Hepatocyte (in vitro differentiated cells): ENCODE measurements around the gene GRIK2. TPM values are rescaled to one million over a fixed set of nuclear protein-coding genes. Genes with fewer than 3 reads are reported as not detected.

Experiments
- DNase-seq: peaks from one replicate; pipeline ENCODE4 v3.0.0-alpha.2; 2016; ENCODE audit warnings: low spot score
- H2AFZ ChIP-seq: fragments of 200-600 bp; sonication (generic); 2 replicates; pipeline ENCODE4 v1.6.0; 2016; ENCODE audit warnings: antibody characterized with exemption, mild to moderate bottlenecking
- H3K27ac ChIP-seq: fragments of 200-600 bp; sonication (generic); 2 replicates; pipeline ENCODE4 v1.5.1; 2016; ENCODE audit warnings: mild to moderate bottlenecking
- H3K27me3 ChIP-seq: fragments of 200-600 bp; sonication (generic); 2 replicates; pipeline ENCODE4 v1.6.1; 2016
- H3K36me3 ChIP-seq: fragments of 200-600 bp; sonication (generic); replicated peaks from 2 replicates; pipeline ENCODE4 v1.5.1; 2016; ENCODE audit warnings: low read depth; ENCODE audit not compliant: insufficient read depth
- H3K4me1 ChIP-seq: fragments of 200-600 bp; sonication (generic); 2 replicates; pipeline ENCODE4 v1.5.1; 2016; ENCODE audit warnings: mild to moderate bottlenecking, moderate library complexity; ENCODE audit not compliant: insufficient read depth
- H3K4me2 ChIP-seq: fragments of 200-600 bp; sonication (generic); 2 replicates; pipeline ENCODE4 v1.6.0; 2016
- H3K4me3 ChIP-seq: fragments of 200-600 bp; sonication (generic); 2 replicates; pipeline ENCODE4 v1.5.1; 2016; ENCODE audit warnings: mild to moderate bottlenecking
- H3K79me2 ChIP-seq: fragments of 200-600 bp; sonication (generic); 2 replicates; pipeline ENCODE4 v1.6.0; 2017; ENCODE audit warnings: mild to moderate bottlenecking
- H3K9me2 ChIP-seq: fragments of 200-600 bp; sonication (generic); replicated peaks from 2 replicates; pipeline ENCODE4 v1.6.0; 2017; ENCODE audit warnings: mild to moderate bottlenecking; ENCODE audit not compliant: insufficient read depth
- H3K9me3 ChIP-seq: fragments of 200-600 bp; sonication (generic); 2 replicates; pipeline ENCODE4 v1.5.1; 2016; ENCODE audit warnings: low read depth, mild to moderate bottlenecking
- H4K20me1 ChIP-seq: fragments of 200-600 bp; sonication (generic); 2 replicates; pipeline ENCODE4 v1.6.0; 2016; ENCODE audit warnings: mild to moderate bottlenecking; ENCODE audit not compliant: insufficient read depth, poor library complexity, severe bottlenecking
- EZH2 ChIP-seq: fragments of 200-600 bp; sonication (generic); IDR thresholded peaks from 2 replicates; pipeline ENCODE4 v1.6.1; 2016; ENCODE audit warnings: antibody characterized with exemption, mild to moderate bottlenecking, borderline replicate concordance
- EZH2phosphoT487 ChIP-seq: fragments of 200-600 bp; sonication (generic); IDR thresholded peaks from one replicate; pipeline ENCODE4 v1.6.1; 2018; ENCODE audit warnings: antibody characterized with exemption, mild to moderate bottlenecking, low read depth, moderate library complexity; ENCODE audit not compliant: unreplicated experiment, severe bottlenecking
- WGBS: methylation state at CpG from one replicate; pipeline ENCODE4 v1.1.6; 2016; ENCODE audit warnings: low lambda C conversion rate; ENCODE audit errors: missing lambda C conversion rate; 5-methylcytosine and 5-hydroxymethylcytosine counted together
- polyA plus RNA-seq: library from polyadenylated mRNA; unstranded; fragments of >200 nt; fragmentation: Nextera tagmentation; extraction: Ambion mirVana; gene quantifications from 2 replicates; pipeline ENCODE4 v1.2.1, GENCODE V29; 2016
- total RNA-seq: library from RNA; depleted of rRNA; stranded (reverse); fragments of >200 nt; gene quantifications from 2 replicates; pipeline ENCODE4 v1.2.3, GENCODE V29; 2014
- TF ChIP-seq, protein P1 (sequence below): fragments of 200-600 bp; sonication (generic); IDR thresholded peaks from 2 replicates; pipeline ENCODE4 v1.5.1; 2016; ENCODE audit warnings: antibody characterized with exemption, mild to moderate bottlenecking; ENCODE audit not compliant: poor library complexity

The GRIK2 gene
- total and polyA plus RNA-seq, 2 experiments from 2014 or later: 5.8 to 6.2 TPM

DNA sequence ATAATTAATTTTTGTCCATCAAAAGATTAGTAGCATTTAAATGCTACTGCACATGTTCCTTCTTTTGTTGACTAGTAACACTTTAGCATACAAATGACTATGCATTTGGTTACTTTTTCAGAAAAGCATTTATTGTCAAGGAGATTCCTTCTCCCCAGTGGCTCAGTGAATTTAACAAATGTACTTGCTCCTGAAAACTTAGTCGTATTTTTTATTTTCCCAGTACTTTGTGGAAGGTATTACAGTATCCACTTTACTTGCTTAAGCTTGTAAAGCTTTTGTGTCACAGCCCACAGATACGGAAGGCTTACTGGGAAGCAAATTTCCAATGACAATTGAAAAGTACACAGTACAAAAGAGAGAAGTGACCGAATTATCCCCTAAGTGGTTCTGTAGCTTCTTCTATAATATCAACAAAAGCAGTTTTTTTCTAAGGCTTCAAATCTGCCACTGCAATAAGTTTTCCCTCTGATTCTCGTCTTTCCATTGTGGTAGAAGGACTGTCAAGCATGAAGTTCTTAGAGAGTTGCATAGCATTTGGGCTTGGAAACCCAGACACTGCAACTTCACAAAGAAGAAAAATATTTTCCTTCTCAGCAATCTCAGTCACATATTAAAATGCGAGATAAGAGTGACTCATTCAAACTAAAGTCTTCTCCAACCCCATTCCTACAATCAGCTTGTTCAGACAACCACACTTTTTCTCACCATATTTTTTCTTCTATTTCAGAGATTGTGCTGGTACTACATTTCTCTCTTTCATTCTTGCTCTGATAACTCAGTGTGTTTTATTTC is 431.2 kb downstream of the GRIK2 start:
- DNase-seq: no peak
- Histone ChIP-seq H3K79me2 (no peaks in the 10 kb centered on the region), H3K4me3 (no peak overlapping the region), H3K27ac (no peak overlapping the region), H3K4me2 (no peak overlapping the region), H3K36me3 (no peaks in the 10 kb centered on the region), H3K9me3 (no peaks in the 10 kb centered on the region), H3K4me1 (no peaks in the 10 kb centered on the region), H3K9me2 (no peaks in the 10 kb centered on the region), H4K20me1 (no peaks in the 10 kb centered on the region), H2AFZ (no peak overlapping the region), H3K27me3 (no peaks in the 10 kb centered on the region)
- TF ChIP-seq EZH2: no peak
- TF ChIP-seq, protein P1, sequence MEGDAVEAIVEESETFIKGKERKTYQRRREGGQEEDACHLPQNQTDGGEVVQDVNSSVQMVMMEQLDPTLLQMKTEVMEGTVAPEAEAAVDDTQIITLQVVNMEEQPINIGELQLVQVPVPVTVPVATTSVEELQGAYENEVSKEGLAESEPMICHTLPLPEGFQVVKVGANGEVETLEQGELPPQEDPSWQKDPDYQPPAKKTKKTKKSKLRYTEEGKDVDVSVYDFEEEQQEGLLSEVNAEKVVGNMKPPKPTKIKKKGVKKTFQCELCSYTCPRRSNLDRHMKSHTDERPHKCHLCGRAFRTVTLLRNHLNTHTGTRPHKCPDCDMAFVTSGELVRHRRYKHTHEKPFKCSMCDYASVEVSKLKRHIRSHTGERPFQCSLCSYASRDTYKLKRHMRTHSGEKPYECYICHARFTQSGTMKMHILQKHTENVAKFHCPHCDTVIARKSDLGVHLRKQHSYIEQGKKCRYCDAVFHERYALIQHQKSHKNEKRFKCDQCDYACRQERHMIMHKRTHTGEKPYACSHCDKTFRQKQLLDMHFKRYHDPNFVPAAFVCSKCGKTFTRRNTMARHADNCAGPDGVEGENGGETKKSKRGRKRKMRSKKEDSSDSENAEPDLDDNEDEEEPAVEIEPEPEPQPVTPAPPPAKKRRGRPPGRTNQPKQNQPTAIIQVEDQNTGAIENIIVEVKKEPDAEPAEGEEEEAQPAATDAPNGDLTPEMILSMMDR: no peak
- no peak for TF ChIP-seq EZH2phosphoT487
- 82% methylated on average over 5 of the region's 5 CpGs for WGBS

DNA sequence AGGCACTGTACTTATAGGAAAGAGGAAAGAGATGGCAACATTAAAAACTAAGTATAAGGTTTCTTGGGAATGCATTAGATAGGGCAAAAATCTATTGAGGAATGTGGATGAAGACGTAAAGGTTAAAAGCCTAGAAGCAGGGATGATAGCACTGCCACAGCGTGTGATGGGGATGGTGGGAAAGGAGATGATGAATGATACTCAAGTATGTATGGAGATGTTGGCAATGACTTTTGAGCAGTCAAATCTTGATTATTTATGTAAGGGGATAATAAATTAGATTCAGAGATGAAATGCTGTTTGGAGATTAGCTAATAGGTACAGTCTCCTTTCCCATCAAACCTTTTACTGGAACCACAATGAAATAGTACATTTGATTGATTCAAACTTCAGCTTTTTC is 432.8 kb downstream of the GRIK2 start:
- H3K4me1 ChIP-seq: no peaks in the 10 kb centered on the region
- DNase-seq: no peak
- no peaks in the 10 kb centered on the region for H3K36me3 ChIP-seq
- H3K27me3 ChIP-seq: no peaks in the 10 kb centered on the region
- H3K4me2 ChIP-seq: no peak overlapping the region
- no peaks in the 10 kb centered on the region for H4K20me1 ChIP-seq
- no peak overlapping the region for H2AFZ ChIP-seq
- H3K27ac ChIP-seq: no peak overlapping the region
- 91% methylated on average over 2 of the region's 2 CpGs for WGBS
- H3K79me2 ChIP-seq: no peaks in the 10 kb centered on the region
- no peak overlapping the region for H3K4me3 ChIP-seq
- TF ChIP-seq, protein P1: no peak
- TF ChIP-seq EZH2phosphoT487 (no peak), EZH2 (no peak)
- H3K9me3 ChIP-seq: no peaks in the 10 kb centered on the region
- H3K9me2 ChIP-seq: no peaks in the 10 kb centered on the region

DNA sequence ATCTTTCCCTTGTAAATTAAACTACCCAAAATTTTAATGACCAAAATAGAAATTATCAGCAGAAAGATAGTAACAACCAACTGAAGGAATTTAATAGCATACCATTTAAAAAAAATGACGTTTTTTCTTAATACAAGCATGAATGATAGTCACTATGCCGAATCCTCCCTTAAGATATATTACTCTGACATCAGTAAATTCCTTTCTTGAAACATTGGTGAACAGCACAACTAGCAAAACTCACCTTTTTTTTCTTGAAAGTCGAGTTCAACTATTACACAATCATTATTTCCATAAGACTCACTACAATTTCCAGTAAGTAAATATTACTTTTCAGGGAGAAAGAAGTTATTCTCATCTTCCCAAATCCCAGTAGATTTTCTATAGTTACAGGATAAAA is 433.2 kb downstream of the GRIK2 start:
- Histone ChIP-seq H4K20me1 (no peaks in the 10 kb centered on the region), H3K4me2 (no peak overlapping the region), H3K9me3 (no peaks in the 10 kb centered on the region), H3K79me2 (no peaks in the 10 kb centered on the region), H3K4me1 (no peaks in the 10 kb centered on the region), H3K27ac (no peak overlapping the region), H3K36me3 (no peaks in the 10 kb centered on the region), H3K4me3 (no peak overlapping the region), H2AFZ (no peak overlapping the region), H3K9me2 (no peaks in the 10 kb centered on the region), H3K27me3 (no peaks in the 10 kb centered on the region)
- WGBS: 77% methylated on average over 3 of the region's 3 CpGs
- TF ChIP-seq EZH2phosphoT487 (no peak), EZH2 (no peak)
- TF ChIP-seq, protein P1: no peak
- no peak for DNase-seq
